H1 (cell line): ENCODE measurements around the gene ARHGAP27. TPM values are rescaled to one million over a fixed set of nuclear protein-coding genes. Genes with fewer than 3 reads are reported as not detected.

Source experiments
- CTCF ChIA-PET: fragments of 300-600 bp; sonication (Branson Sonifier 250); formaldehyde crosslinking; loops from one replicate; lab custom pipeline; 2021; ENCODE audit not compliant: partially characterized antibody; lab: Charles Lee
- POLR2A ChIA-PET: fragments of 300-600 bp; sonication (Branson Sonifier 250); formaldehyde crosslinking; loops from one replicate; lab custom pipeline; 2021; ENCODE audit warnings: inconsistent platforms; ENCODE audit not compliant: partially characterized antibody; lab: Charles Lee
- DNase-seq, 2 experiments: peaks; one replicate each; pipeline versions ENCODE4 v3.0.0 to v3.0.0-alpha.2; 2010 to 2022; ENCODE audit warnings: low spot score in 2 of 2, low read depth in 1 of 2, mixed read lengths in 1 of 2
- FAIRE-seq: peaks from 2 replicates; lab custom pipeline; 2011; peaks lifted over from hg19 to GRCh38; lab: Jason Lieb, UNC
- H2AFZ ChIP-seq: 2 replicates; pipeline ENCODE4 v1.8.1; 2012; ENCODE audit warnings: low read length, inconsistent platforms
- H2AK5ac ChIP-seq: 2 replicates; pipeline ENCODE4 v1.6.1; 2013; ENCODE audit warnings: low read depth, low read length
- H2BK120ac ChIP-seq: replicated peaks from 2 replicates; pipeline ENCODE3; 2013; ENCODE audit warnings: low read depth, low read length, inconsistent platforms
- H2BK12ac ChIP-seq: 2 replicates; pipeline ENCODE4 v1.6.1; 2013; ENCODE audit warnings: low read depth, low read length
- H2BK15ac ChIP-seq: 2 replicates; pipeline ENCODE4 v1.6.1; 2013; ENCODE audit warnings: low read length
- H2BK20ac ChIP-seq: 2 replicates; pipeline ENCODE4 v1.6.1; 2013; ENCODE audit warnings: low read length
- H2BK5ac ChIP-seq: 2 replicates; pipeline ENCODE4 v1.6.1; 2013; ENCODE audit warnings: low read depth, low read length
- H3K14ac ChIP-seq: 2 replicates; pipeline ENCODE4 v1.6.1; 2013; ENCODE audit warnings: inconsistent platforms; ENCODE audit not compliant: insufficient read length
- H3K18ac ChIP-seq: 2 replicates; pipeline ENCODE4 v1.6.1; 2013; ENCODE audit warnings: low read length; ENCODE audit errors: extremely low read depth
- H3K23ac ChIP-seq: 2 replicates; pipeline ENCODE4 v1.6.1; 2013; ENCODE audit warnings: inconsistent platforms; ENCODE audit not compliant: insufficient read length
- H3K23me2 ChIP-seq: 2 replicates; pipeline ENCODE4 v1.6.1; 2013; ENCODE audit warnings: low read depth, low read length
- H3K27ac ChIP-seq: 2 replicates; pipeline ENCODE4 v1.6.1; 2011; ENCODE audit warnings: low read depth, low read length, inconsistent platforms
- H3K27me3 ChIP-seq, 4 experiments: replicated peaks in 1 of 4; 1 replicate in 1 of 4; 2 replicates in 3 of 4; pipeline versions ENCODE4 v1.6.1 to v1.8.1; 2011 to 2013; ENCODE audit warnings: low read length in 3 of 4, mild to moderate bottlenecking in 3 of 4, inconsistent platforms in 2 of 4, mixed read lengths in 2 of 4, moderate library complexity in 1 of 4; ENCODE audit not compliant: control insufficient read depth in 3 of 4, insufficient read depth in 3 of 4; ENCODE audit errors: extremely low read depth in 1 of 4
- H3K36me3 ChIP-seq, 4 experiments: 2 replicates each; pipeline versions ENCODE4 v1.6.1 to v1.8.1; 2011 to 2013; ENCODE audit warnings: mild to moderate bottlenecking in 4 of 4, low read length in 3 of 4, moderate library complexity in 2 of 4, control low read depth in 1 of 4, inconsistent platforms in 1 of 4; ENCODE audit not compliant: insufficient read depth in 4 of 4, control insufficient read depth in 2 of 4
- H3K4ac ChIP-seq: replicated peaks from 2 replicates; pipeline ENCODE3; 2013; ENCODE audit warnings: low read length, low read depth, mixed read lengths, inconsistent platforms; ENCODE audit not compliant: insufficient read length
- H3K4me1 ChIP-seq, 4 experiments: replicated peaks in 1 of 4; 1 replicate in 1 of 4; 2 replicates in 3 of 4; pipeline versions ENCODE4 v1.6.1 to v1.8.1; 2011 to 2013; ENCODE audit warnings: low read length in 3 of 4, inconsistent platforms in 2 of 4, mixed read lengths in 1 of 4; ENCODE audit not compliant: insufficient read depth in 4 of 4, control insufficient read depth in 3 of 4
- H3K4me2 ChIP-seq, 2 experiments: 2 replicates each; pipeline versions ENCODE4 v1.6.1 to v1.8.1; 2011 to 2013; ENCODE audit warnings: low read depth in 2 of 2, low read length in 2 of 2, control low read depth in 1 of 2, inconsistent platforms in 1 of 2, mild to moderate bottlenecking in 1 of 2; ENCODE audit not compliant: insufficient read depth in 1 of 2
- H3K4me3 ChIP-seq, 4 experiments: fragments of 200-600, 300-600 bp in 1 of 4; sonication (generic), shearing (Covaris generic), sonication (Bioruptor Twin) in 1 of 4; 2 replicates each; pipeline versions ENCODE4 v1.5.1 to v1.8.1; 2011 to 2016; ENCODE audit warnings: low read length in 4 of 4, low read depth in 3 of 4, control low read depth in 2 of 4, inconsistent platforms in 2 of 4, mild to moderate bottlenecking in 2 of 4, mixed read lengths in 1 of 4, moderate library complexity in 1 of 4; ENCODE audit not compliant: insufficient read depth in 2 of 4; ENCODE audit errors: extremely low read depth in 1 of 4
- H3K56ac ChIP-seq: replicated peaks from 2 replicates; pipeline ENCODE3; 2013; ENCODE audit warnings: low read depth, mild to moderate bottlenecking, mixed read lengths, low read length, inconsistent platforms; ENCODE audit not compliant: insufficient read length
- H3K79me1 ChIP-seq: 2 replicates; pipeline ENCODE4 v1.6.1; 2013; ENCODE audit warnings: low read depth, low read length, control low read depth
- H3K79me2 ChIP-seq, 2 experiments: 2 replicates each; pipeline versions ENCODE4 v1.6.1 to v1.8.1; 2012 to 2013; ENCODE audit warnings: low read length in 2 of 2, mild to moderate bottlenecking in 2 of 2, inconsistent platforms in 1 of 2; ENCODE audit not compliant: insufficient read depth in 2 of 2, control insufficient read depth in 1 of 2
- H3K9ac ChIP-seq, 4 experiments: replicated peaks in 1 of 4; 1 replicate in 1 of 4; 2 replicates in 3 of 4; pipeline versions ENCODE4 v1.6.1 to v1.8.1; 2011 to 2013; ENCODE audit warnings: low read depth in 3 of 4, low read length in 3 of 4, control low read depth in 2 of 4, mild to moderate bottlenecking in 2 of 4, moderate library complexity in 2 of 4, inconsistent platforms in 1 of 4; ENCODE audit errors: extremely low read depth in 1 of 4
- H3K9me3 ChIP-seq, 2 experiments: 2 replicates each; pipeline versions ENCODE4 v1.6.1 to v1.8.1; 2012 to 2013; ENCODE audit warnings: mild to moderate bottlenecking in 2 of 2, moderate library complexity in 2 of 2, control low read depth in 1 of 2, inconsistent platforms in 1 of 2, low read depth in 1 of 2, low read length in 1 of 2, mixed read lengths in 1 of 2; ENCODE audit not compliant: insufficient read depth in 2 of 2
- H4K20me1 ChIP-seq, 2 experiments: replicated peaks in 1 of 2; 2 replicates each; pipeline versions ENCODE3 to v1.8.1; 2011 to 2013; ENCODE audit warnings: inconsistent platforms in 2 of 2, low read length in 2 of 2, mild to moderate bottlenecking in 1 of 2; ENCODE audit not compliant: insufficient read depth in 2 of 2, control insufficient read depth in 1 of 2
- H4K5ac ChIP-seq: 2 replicates; pipeline ENCODE4 v1.6.1; 2013; ENCODE audit warnings: low read length, low read depth, mixed read lengths, inconsistent platforms; ENCODE audit not compliant: insufficient read length
- H4K8ac ChIP-seq: 2 replicates; pipeline ENCODE4 v1.8.0; 2013; ENCODE audit warnings: mild to moderate bottlenecking, moderate library complexity, low read length, inconsistent platforms; ENCODE audit not compliant: insufficient read depth; ENCODE audit errors: extremely low read depth
- H4K91ac ChIP-seq: replicated peaks from 2 replicates; pipeline ENCODE3; 2013; ENCODE audit warnings: low read length, mixed read lengths, inconsistent platforms; ENCODE audit not compliant: insufficient read length
- JUND ChIP-seq: IDR thresholded peaks from 2 replicates; pipeline ENCODE4 v1.6.1; 2011; ENCODE audit warnings: mild to moderate bottlenecking, improper control_type of control experiment, low read length
- SIN3A ChIP-seq, 2 experiments: IDR thresholded peaks in 1 of 2; conservative IDR thresholded peaks in 1 of 2; 2 replicates each; pipeline ENCODE4 v1.6.1; 2011 to 2012; ENCODE audit warnings: low read length in 2 of 2, improper control_type of control experiment in 1 of 2, low read depth in 1 of 2, mild to moderate bottlenecking in 1 of 2
- WGBS, 2 experiments: shearing (Covaris generic) in 1 of 2; methylation state at CpG; one replicate each; pipeline versions ENCODE4 v1.1.6 to v1.1.7; 2013 to 2015; ENCODE audit warnings: low lambda C conversion rate in 2 of 2, mixed read lengths in 2 of 2, inconsistent platforms in 1 of 2, low coverage in 1 of 2, missing lambda C conversion rate in 1 of 2; ENCODE audit not compliant: insufficient replicate concordance in 2 of 2, insufficient coverage in 1 of 2, insufficient read length in 1 of 2; ENCODE audit errors: extremely low coverage in 1 of 2, missing lambda C conversion rate in 1 of 2; 5-methylcytosine and 5-hydroxymethylcytosine counted together
- polyA plus RNA-seq, 7 experiments: library from polyadenylated mRNA; depleted of rRNA in 3 of 7; stranded (reverse) in 5 of 7; unstranded in 2 of 7; fragments of >200 nt in 5 of 7; fragments of 200-250 nt in 2 of 7; gene quantifications; 1 replicate in 5 of 7; 2 replicates in 1 of 7; 4 replicates in 1 of 7; pipeline versions ENCODE4 v1.2.1 to v1.2.3, GENCODE V29; 2011 to 2013; ENCODE audit warnings: missing spikeins in 2 of 7, mixed read lengths in 2 of 7
- total RNA-seq: library from RNA; stranded (reverse); fragmentation: NEBNext Ultra II Directional; extraction: Animal tissue kit (Norgen Biotek cat#: 25700); gene quantifications from 2 replicates; pipeline ENCODE4 v1.2.1, GENCODE V29; 2021

ARHGAP27 gene
- total and polyA plus RNA-seq, 2 of the 8 experiments (the other 6 are each of a cell fraction or from before 2014, with no cell fraction given), result 11.6 to 13.1 TPM

- no peak overlapping the region for H3K27ac ChIP-seq
- WGBS, 2 experiments, result 77% methylated on average over 10 of the region's 10 CpGs; no CpG with 5 or more reads in 1 of the 2 experiments
- H2AK5ac ChIP-seq, result no peak overlapping the region
- POLR2A ChIA-PET, result no interaction called here
- no peaks in the 10 kb centered on the region for H3K79me2 ChIP-seq
- 0 out of 2 replicates have a peak overlapping the region, but pooled peaks have one; percentile 48 for H2BK20ac ChIP-seq
- CTCF ChIA-PET, result interaction anchor here (0.6 to 1.2 kb wide), 2 partner anchors 10 to 205 kb away, joined by 3 read pairs; no protein-coding TSS in a partner anchor
- no peak overlapping the region for H3K4ac ChIP-seq
- H2BK12ac ChIP-seq, result no peak overlapping the region
- H3K56ac ChIP-seq, result no peak overlapping the region
- H4K91ac ChIP-seq, result no peak overlapping the region
- H3K27me3 ChIP-seq, result peaks cover 0 to 17% (median 12%) of the 10 kb centered on the region in 4 experiments; a peak in 5 of 7 replicates
- H3K18ac ChIP-seq, result no peak overlapping the region
- FAIRE-seq (no peak), DNase-seq (no peak)
- no peak overlapping the region for H3K14ac ChIP-seq
- TF ChIP-seq SIN3A (conservative IDR thresholded peaks at IDR 0.05 in 1 of 2, IDR thresholded peaks at IDR 0.05 in 1 of 2; ENCODE audit: low read depth in 1 of 2, low read length in 2 of 2) (no peak), JUND (no peak)
- no peaks in the 10 kb centered on the region for H3K36me3 ChIP-seq
- H3K4me3 ChIP-seq, result no peak overlapping the region
- peaks cover 10% of the 10 kb centered on the region for H3K23me2 ChIP-seq
- no peak overlapping the region for H2AFZ ChIP-seq
- no peak overlapping the region for H3K4me2 ChIP-seq
- no peak overlapping the region for H4K5ac ChIP-seq
- H2BK120ac ChIP-seq, result no peak overlapping the region
- H4K8ac ChIP-seq, result no peak overlapping the region
- no peaks in the 10 kb centered on the region for H3K9me3 ChIP-seq
- H2BK5ac ChIP-seq, result no peak overlapping the region
- no peak overlapping the region for H3K23ac ChIP-seq
- H4K20me1 ChIP-seq, result peaks cover 0 to 2% of the 10 kb centered on the region in 2 experiments
- H3K9ac ChIP-seq, result no peak overlapping the region
- H2BK15ac ChIP-seq, result no peak overlapping the region
- H3K4me1 ChIP-seq, result peaks cover 3 to 16% (median 9%) of the 10 kb centered on the region in 4 experiments
- H3K79me1 ChIP-seq, result no peaks in the 10 kb centered on the region
Measured at GRCh38 chr17:45436161-45436560, 3.5 kb upstream of the ARHGAP27 start.
